Measurements from ENCODE around the gene IQSEC1.

Gene IQSEC1

DNA sequence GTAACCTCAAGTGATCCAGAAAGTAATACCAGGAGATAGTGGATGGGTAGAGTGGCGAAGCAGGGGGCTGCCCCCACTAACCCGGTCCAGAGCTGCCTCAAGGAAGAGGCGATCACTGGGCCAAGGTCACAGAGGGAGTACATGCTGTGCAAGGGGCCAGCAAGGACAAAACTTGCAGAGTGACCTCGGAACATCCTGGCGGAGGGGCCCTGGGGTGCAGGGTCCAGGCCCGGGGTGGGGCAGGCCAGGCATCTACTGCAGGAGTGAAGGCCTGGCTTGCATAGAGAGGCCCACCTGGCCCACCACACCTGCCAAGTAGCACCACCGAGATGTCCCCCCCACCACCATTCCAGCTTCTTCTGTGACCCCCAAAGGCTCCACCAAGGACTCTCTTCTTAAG is 17.6 kb downstream of the IQSEC1 start:
- no peak overlapping the region for H3K27ac ChIP-seq (ENCODE audit: low read length)
- no peaks in the 10 kb centered on the region for H3K27me3 ChIP-seq (ENCODE audit: control insufficient read depth in 1 of 2, insufficient read depth in 2 of 2, low read length in 2 of 2)
- H3K4me1 ChIP-seq (ENCODE audit: control insufficient read depth, insufficient read depth, low read length): no peaks in the 10 kb centered on the region
- H3K9me3 ChIP-seq (ENCODE audit: control insufficient read depth in 2 of 2, low read length in 2 of 2): no peaks in the 10 kb centered on the region
- H3K36me3 ChIP-seq (ENCODE audit: control insufficient read depth in 2 of 2, insufficient read depth in 2 of 2, low read length in 2 of 2): no peaks in the 10 kb centered on the region
- H3K9ac ChIP-seq (ENCODE audit: low read length in 2 of 2): no peak overlapping the region
- H3K4me3 ChIP-seq (ENCODE audit: low read length in 2 of 2): no peak overlapping the region

DNA sequence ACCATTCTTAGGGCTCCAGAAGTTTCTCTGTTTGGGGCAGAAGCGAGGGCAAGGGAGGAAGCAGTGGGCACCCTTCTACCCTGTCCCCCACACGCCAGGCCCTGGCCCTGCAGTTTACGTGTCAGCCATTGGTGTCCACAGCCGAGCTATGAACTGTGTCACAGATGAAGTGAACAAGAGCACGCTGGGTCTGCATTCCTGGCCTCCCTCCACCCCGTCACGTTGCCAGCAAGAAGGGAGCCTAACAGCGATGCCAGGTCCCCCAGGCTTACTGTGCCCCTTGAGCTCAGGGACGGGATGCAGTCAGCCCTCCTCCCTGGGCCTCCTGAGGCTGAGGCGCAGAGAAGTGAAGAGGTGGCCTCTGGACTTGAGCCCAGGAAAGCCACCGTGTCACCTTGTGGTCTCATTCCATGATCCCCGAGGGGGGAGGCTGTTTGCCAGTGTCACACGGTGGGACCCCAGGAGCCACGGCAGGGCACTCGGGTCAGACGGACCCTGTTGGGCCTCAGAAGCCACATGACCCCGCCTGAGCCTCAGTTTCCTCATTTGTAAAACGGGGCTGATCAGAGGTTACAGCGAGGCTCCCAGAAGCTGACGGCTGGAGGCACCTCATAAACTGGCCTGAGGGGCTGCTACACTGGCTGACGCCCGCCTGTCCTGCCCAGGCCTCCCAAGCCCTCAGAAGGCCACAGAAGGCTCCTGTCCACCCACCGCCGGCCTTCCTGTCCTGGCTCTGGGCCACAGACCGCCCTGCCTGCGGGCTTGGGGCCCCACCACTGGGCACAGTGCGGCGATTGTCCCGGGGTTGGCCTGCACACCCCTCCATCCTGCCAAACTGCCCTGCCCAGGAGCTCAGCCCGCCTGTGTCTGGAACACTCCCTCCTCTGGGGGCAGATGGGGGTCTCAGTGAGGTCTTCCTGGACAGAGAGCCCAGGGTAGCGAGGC is 18.6 kb downstream of the IQSEC1 start:
- H3K9ac ChIP-seq (ENCODE audit: low read length in 2 of 2): no peak overlapping the region
- no peaks in the 10 kb centered on the region for H3K4me1 ChIP-seq (ENCODE audit: control insufficient read depth, insufficient read depth, low read length)
- H3K27ac ChIP-seq (ENCODE audit: low read length): no peak overlapping the region
- H3K27me3 ChIP-seq (ENCODE audit: control insufficient read depth in 1 of 2, insufficient read depth in 2 of 2, low read length in 2 of 2): no peaks in the 10 kb centered on the region
- no peak overlapping the region for H3K4me3 ChIP-seq (ENCODE audit: low read length in 2 of 2)
- H3K36me3 ChIP-seq (ENCODE audit: control insufficient read depth in 2 of 2, insufficient read depth in 2 of 2, low read length in 2 of 2): no peaks in the 10 kb centered on the region
- H3K9me3 ChIP-seq (ENCODE audit: control insufficient read depth in 2 of 2, low read length in 2 of 2): no peaks in the 10 kb centered on the region

DNA sequence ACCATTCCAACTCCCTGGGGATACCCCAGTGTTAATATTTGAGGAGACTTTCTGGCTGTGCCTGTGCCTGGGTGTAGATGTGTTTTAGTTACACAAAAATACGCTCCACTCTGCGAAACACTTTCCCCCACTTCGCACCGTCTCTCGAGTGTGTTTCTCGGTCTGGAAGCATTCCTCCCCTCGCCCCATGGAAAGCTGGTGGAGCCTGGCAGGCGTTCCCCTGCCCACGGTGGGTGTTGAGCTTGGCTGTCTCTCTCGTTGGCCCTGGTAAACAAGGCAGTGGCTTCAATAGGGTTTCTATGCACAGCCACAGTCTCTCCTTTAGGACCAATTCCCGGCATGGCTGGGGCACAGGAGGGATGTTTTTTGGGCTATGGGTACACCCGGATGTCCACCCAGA is 19.3 kb downstream of the IQSEC1 start:
- Histone ChIP-seq H3K36me3 (ENCODE audit: control insufficient read depth in 2 of 2, insufficient read depth in 2 of 2, low read length in 2 of 2) (no peaks in the 10 kb centered on the region), H3K9ac (ENCODE audit: low read length in 2 of 2) (no peak overlapping the region), H3K27me3 (ENCODE audit: control insufficient read depth in 1 of 2, insufficient read depth in 2 of 2, low read length in 2 of 2) (no peaks in the 10 kb centered on the region), H3K4me1 (ENCODE audit: control insufficient read depth, insufficient read depth, low read length) (no peaks in the 10 kb centered on the region), H3K27ac (ENCODE audit: low read length) (no peak overlapping the region), H3K9me3 (ENCODE audit: control insufficient read depth in 2 of 2, low read length in 2 of 2) (no peaks in the 10 kb centered on the region), H3K4me3 (ENCODE audit: low read length in 2 of 2) (no peak overlapping the region)

DNA sequence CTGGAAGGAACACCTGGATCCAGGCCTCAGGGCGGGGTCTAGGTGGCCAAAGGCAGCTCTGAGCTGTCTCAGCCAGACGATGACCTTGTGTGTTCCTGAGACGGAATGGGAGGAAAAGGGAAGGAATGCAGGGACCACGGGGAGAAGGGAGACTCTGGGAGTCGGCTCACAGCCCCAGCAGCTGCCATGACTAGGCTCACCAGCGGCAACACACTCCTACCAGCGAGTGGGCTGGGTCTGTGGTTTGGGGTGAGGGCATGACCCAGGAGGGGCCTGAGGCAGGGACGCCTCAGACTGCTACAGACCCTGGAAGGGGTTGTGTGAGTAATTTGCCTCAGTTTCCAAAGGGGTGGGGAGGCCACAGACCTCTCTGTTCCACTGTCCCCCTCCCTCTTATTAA is 19.8 kb downstream of the IQSEC1 start:
- no peaks in the 10 kb centered on the region for H3K36me3 ChIP-seq (ENCODE audit: control insufficient read depth in 2 of 2, insufficient read depth in 2 of 2, low read length in 2 of 2)
- no peaks in the 10 kb centered on the region for H3K9me3 ChIP-seq (ENCODE audit: control insufficient read depth in 2 of 2, low read length in 2 of 2)
- no peak overlapping the region for H3K9ac ChIP-seq (ENCODE audit: low read length in 2 of 2)
- H3K27me3 ChIP-seq (ENCODE audit: control insufficient read depth in 1 of 2, insufficient read depth in 2 of 2, low read length in 2 of 2): no peaks in the 10 kb centered on the region
- no peak overlapping the region for H3K27ac ChIP-seq (ENCODE audit: low read length)
- H3K4me1 ChIP-seq (ENCODE audit: control insufficient read depth, insufficient read depth, low read length): no peaks in the 10 kb centered on the region
- H3K4me3 ChIP-seq (ENCODE audit: low read length in 2 of 2): no peak overlapping the region

DNA sequence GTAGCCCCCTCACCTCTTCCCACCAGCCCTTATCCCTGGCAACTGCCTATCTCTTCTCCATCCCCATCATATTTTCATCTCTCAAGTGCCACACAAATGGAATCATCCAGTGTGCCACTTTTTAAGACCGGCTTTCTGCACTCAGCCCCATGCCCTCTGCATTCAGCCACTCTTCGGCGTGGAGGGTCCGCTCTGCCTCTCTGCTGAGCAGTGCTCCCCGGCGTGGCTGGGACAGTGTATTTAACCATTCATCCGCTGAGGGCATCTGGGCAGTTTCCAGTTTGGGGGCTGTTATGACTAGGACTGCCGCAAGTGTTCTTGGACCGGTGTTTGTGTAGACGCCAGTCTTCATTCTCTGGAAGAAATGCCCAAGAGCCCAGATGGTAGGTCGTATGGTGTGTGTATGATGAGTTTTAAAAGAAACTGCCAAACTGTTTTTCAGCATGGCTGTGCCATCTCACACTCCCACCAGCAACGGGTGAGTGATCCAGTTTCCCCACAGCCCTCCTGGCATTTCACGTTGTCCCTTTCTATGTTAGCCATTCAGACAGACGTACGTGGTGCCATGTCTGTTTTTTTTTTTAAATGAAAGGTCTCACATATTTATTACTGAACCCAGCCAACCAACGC is 20.9 kb downstream of the IQSEC1 start:
- no peaks in the 10 kb centered on the region for H3K36me3 ChIP-seq (ENCODE audit: control insufficient read depth in 2 of 2, insufficient read depth in 2 of 2, low read length in 2 of 2)
- H3K27ac ChIP-seq (ENCODE audit: low read length): no peak overlapping the region
- H3K9ac ChIP-seq (ENCODE audit: low read length in 2 of 2): no peak overlapping the region
- H3K4me1 ChIP-seq (ENCODE audit: control insufficient read depth, insufficient read depth, low read length): no peaks in the 10 kb centered on the region
- no peaks in the 10 kb centered on the region for H3K27me3 ChIP-seq (ENCODE audit: control insufficient read depth in 1 of 2, insufficient read depth in 2 of 2, low read length in 2 of 2)
- H3K4me3 ChIP-seq (ENCODE audit: low read length in 2 of 2): no peak overlapping the region
- no peaks in the 10 kb centered on the region for H3K9me3 ChIP-seq (ENCODE audit: control insufficient read depth in 2 of 2, low read length in 2 of 2)

DNA sequence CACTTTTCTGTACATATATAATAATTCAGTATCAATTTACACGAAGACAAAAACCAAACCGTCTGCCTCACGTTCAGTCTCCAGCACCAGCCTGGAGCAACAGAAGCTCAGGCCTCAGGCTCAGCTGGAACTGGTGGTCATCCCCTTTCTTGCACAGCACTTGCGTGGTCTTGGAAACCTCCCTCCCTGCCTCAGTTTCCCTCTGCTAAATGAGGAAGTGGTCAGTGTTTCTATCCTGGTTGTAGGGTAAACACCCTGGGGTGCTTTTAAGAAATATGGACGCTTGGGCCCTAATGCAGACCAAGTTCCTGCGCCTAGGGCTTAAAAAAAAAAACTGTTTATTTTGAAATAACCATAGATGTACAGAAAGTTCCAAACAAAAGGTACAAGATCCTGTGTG is 21.6 kb downstream of the IQSEC1 start:
- Histone ChIP-seq H3K9ac (ENCODE audit: low read length in 2 of 2) (no peak overlapping the region), H3K4me3 (ENCODE audit: low read length in 2 of 2) (no peak overlapping the region), H3K27ac (ENCODE audit: low read length) (no peak overlapping the region), H3K9me3 (ENCODE audit: control insufficient read depth in 2 of 2, low read length in 2 of 2) (no peaks in the 10 kb centered on the region), H3K4me1 (ENCODE audit: control insufficient read depth, insufficient read depth, low read length) (no peaks in the 10 kb centered on the region), H3K27me3 (ENCODE audit: control insufficient read depth in 1 of 2, insufficient read depth in 2 of 2, low read length in 2 of 2) (no peaks in the 10 kb centered on the region), H3K36me3 (ENCODE audit: control insufficient read depth in 2 of 2, insufficient read depth in 2 of 2, low read length in 2 of 2) (no peaks in the 10 kb centered on the region)

DNA sequence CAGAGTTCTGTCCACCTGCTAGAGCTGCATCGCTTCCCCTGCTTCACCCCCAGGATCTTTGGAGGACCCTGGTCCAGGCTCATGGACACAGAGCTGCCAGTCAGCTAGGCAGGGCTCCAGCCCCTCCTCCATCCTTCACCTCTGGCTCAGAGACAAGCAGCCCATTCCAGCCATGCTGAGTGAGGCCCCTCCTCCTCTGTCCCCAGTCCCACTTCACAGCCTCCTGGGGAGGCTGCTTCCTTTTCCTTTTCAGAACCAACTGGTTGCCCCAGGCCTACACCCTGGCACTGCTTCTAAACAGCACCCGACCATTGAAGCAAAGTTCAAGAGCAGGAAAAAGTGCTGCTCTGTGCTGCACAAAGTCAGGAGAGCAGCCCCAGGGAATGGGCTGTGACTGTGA is 22.2 kb downstream of the IQSEC1 start:
- Histone ChIP-seq H3K9ac (ENCODE audit: low read length in 2 of 2) (no peak overlapping the region), H3K27me3 (ENCODE audit: control insufficient read depth in 1 of 2, insufficient read depth in 2 of 2, low read length in 2 of 2) (no peaks in the 10 kb centered on the region), H3K4me3 (ENCODE audit: low read length in 2 of 2) (no peak overlapping the region), H3K36me3 (ENCODE audit: control insufficient read depth in 2 of 2, insufficient read depth in 2 of 2, low read length in 2 of 2) (no peaks in the 10 kb centered on the region), H3K9me3 (ENCODE audit: control insufficient read depth in 2 of 2, low read length in 2 of 2) (no peaks in the 10 kb centered on the region), H3K4me1 (ENCODE audit: control insufficient read depth, insufficient read depth, low read length) (peaks cover 1% of the 10 kb centered on the region), H3K27ac (ENCODE audit: low read length) (no peak overlapping the region)

DNA sequence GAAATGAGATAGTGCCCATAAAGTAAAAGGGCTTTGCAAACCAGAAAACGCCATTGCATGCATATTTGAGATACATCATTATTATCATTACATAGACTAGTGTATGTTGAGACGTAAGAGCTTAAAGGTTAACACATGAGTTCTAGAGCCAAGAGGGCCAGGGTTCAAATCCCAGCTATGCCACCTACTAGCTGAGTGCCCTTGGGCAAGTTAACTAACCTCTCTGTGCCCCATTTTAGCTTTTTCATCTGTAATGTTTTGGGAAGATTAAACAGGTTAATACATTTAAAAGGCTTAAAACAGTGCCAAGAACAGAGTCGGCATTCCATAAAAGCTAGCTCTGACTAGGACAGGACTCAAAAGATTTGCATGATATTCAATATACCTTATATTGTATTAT is 22.8 kb downstream of the IQSEC1 start:
- no peak overlapping the region for H3K4me3 ChIP-seq (ENCODE audit: low read length in 2 of 2)
- peaks cover 4% of the 10 kb centered on the region for H3K4me1 ChIP-seq (ENCODE audit: control insufficient read depth, insufficient read depth, low read length)
- H3K9me3 ChIP-seq (ENCODE audit: control insufficient read depth in 2 of 2, low read length in 2 of 2): no peaks in the 10 kb centered on the region
- H3K36me3 ChIP-seq (ENCODE audit: control insufficient read depth in 2 of 2, insufficient read depth in 2 of 2, low read length in 2 of 2): no peaks in the 10 kb centered on the region
- H3K27ac ChIP-seq (ENCODE audit: low read length): no peak overlapping the region
- no peak overlapping the region for H3K9ac ChIP-seq (ENCODE audit: low read length in 2 of 2)
- H3K27me3 ChIP-seq (ENCODE audit: control insufficient read depth in 1 of 2, insufficient read depth in 2 of 2, low read length in 2 of 2): no peaks in the 10 kb centered on the region

DNA sequence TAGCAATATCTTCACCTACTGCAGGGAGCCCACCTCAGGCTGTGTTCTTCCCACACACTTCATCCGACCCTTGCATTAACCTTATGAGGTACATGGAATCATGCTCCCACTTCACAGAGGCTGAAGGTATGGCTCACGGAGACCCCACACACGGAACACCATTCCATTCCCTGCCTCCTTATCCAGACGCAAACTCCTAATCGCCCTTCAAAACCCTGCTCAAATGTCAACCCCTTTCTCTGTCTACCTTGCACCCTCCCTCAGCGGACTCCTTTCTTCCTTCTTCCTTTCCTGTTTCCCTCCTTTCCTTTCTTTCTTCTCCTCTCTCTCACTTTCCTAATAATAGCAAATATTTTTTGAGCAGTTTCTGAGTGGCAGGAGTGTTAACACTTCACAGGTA is 23.8 kb downstream of the IQSEC1 start:
- H3K4me3 ChIP-seq (ENCODE audit: low read length in 2 of 2): no peak overlapping the region
- no peaks in the 10 kb centered on the region for H3K9me3 ChIP-seq (ENCODE audit: control insufficient read depth in 2 of 2, low read length in 2 of 2)
- no peaks in the 10 kb centered on the region for H3K36me3 ChIP-seq (ENCODE audit: control insufficient read depth in 2 of 2, insufficient read depth in 2 of 2, low read length in 2 of 2)
- no peaks in the 10 kb centered on the region for H3K27me3 ChIP-seq (ENCODE audit: control insufficient read depth in 1 of 2, insufficient read depth in 2 of 2, low read length in 2 of 2)
- H3K9ac ChIP-seq (ENCODE audit: low read length in 2 of 2): no peak overlapping the region
- peaks cover 4% of the 10 kb centered on the region for H3K4me1 ChIP-seq (ENCODE audit: control insufficient read depth, insufficient read depth, low read length)
- H3K27ac ChIP-seq (ENCODE audit: low read length): no peak overlapping the region

DNA sequence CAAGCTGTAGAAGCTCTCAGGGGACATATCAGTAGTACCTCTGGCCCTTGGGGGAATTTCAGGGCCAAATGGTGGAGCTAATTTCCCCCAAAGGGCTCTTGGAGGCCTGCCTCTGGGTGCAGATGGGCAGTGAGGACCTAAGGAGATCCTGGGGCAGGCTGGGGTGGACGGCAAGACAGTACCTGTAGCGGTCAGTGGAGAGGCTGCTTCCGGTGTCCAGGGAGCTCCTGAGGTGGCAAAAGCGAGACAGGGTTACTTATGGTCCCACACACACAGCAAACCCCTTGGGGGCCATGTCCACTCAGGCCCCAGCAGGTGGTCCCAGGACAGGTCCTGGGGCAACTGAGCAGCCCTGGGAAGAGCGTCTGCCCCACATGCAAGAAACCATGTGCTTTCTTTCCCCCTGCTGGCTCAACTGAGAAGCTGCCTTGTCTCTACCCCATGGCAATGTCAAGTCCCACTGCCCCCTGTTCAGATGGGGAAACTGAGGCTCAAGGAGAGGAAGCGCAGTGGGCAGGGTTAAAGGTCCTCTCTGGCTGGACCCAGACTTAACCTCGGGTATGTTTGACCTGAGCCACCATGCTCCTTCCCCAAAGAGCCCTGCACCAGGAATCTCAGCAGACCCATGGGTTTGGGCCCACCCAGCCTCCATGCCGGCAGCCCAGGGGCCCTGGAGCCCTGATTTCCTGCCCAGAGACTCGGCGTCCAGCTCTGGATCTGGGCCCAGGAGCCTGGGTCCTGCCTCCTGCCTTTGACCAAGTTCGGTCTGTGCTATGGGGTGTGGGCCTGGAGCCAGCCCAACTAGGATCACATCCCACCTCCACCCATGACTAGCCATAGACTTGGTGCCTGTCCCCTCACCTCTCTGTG is 25.7 kb downstream of the IQSEC1 start:
- Histone ChIP-seq H3K4me1 (ENCODE audit: control insufficient read depth, insufficient read depth, low read length) (peaks cover 7% of the 10 kb centered on the region), H3K36me3 (ENCODE audit: control insufficient read depth in 2 of 2, insufficient read depth in 2 of 2, low read length in 2 of 2) (no peaks in the 10 kb centered on the region), H3K27me3 (ENCODE audit: control insufficient read depth in 1 of 2, insufficient read depth in 2 of 2, low read length in 2 of 2) (no peaks in the 10 kb centered on the region), H3K4me3 (ENCODE audit: low read length in 2 of 2) (no peak overlapping the region), H3K9ac (ENCODE audit: low read length in 2 of 2) (no peak overlapping the region), H3K9me3 (ENCODE audit: control insufficient read depth in 2 of 2, low read length in 2 of 2) (no peaks in the 10 kb centered on the region), H3K27ac (ENCODE audit: low read length) (no peak overlapping the region)
